Measurements from ENCODE around the gene SORCS2. TPM values are rescaled to one million over a fixed set of nuclear protein-coding genes. Genes with fewer than 3 reads are reported as not detected.

The SORCS2 gene
- polyA plus RNA-seq, 1 of the 3 experiments (the other 2 are of a cell fraction), result 1.6 TPM

GRCh38 chr4:7719354-7720174, 527.2 kb downstream of the SORCS2 start:
- Histone ChIP-seq H3K4me2 (peak overlapping the region; percentile 37; the same call in 1 of the 2 replicates), H2AFZ (ENCODE audit: low read depth) (no peak overlapping the region), H3K4me1 (ENCODE audit: control insufficient read depth in 1 of 2, insufficient read depth in 2 of 2, low read depth in 1 of 2, low read length in 1 of 2) (no peaks in the 10 kb centered on the region; a peak in 1 of 4 replicates), H3K9ac (no peak overlapping the region), H3K36me3 (replicated peaks in 1 of 2; ENCODE audit: control insufficient read depth in 1 of 2, insufficient read depth in 2 of 2, low read length in 1 of 2) (no peaks in the 10 kb centered on the region), H3K9me2 (no peaks in the 10 kb centered on the region), H3K27me3 (ENCODE audit: insufficient read depth) (no peaks in the 10 kb centered on the region), H3F3A (replicated peaks; ENCODE audit: insufficient read depth) (peaks cover 6% of the 10 kb centered on the region), H3K79me2 (ENCODE audit: insufficient read depth) (no peaks in the 10 kb centered on the region), H3K9me3 (no peaks in the 10 kb centered on the region), H3K27ac (ENCODE audit: low read depth in 2 of 2, low read length in 1 of 2) (no peak overlapping the region), H3K4me3 (ENCODE audit: low read depth in 2 of 2, low read length in 1 of 2) (peak overlapping the region in 1 of 2 experiments; percentile 15; a peak in 1 of 4 replicates), H4K20me1 (ENCODE audit: insufficient read depth) (no peaks in the 10 kb centered on the region)
- peak; percentile 96 for DNase-seq
- WGBS (ENCODE audit: low lambda C conversion rate), result 34% methylated on average over 15 of the region's 33 CpGs
- ChIA-PET POLR2A (no interaction called here), CTCF (interaction anchor here (0.7 to 4.4 kb wide), 51 partner anchors 9 to 587 kb away, joined by 3 to 41 read pairs (median 3); partner anchors contain the start of gene SORCS2)
- peak; percentile 84 for TF ChIP-seq RAD21 (IDR thresholded peaks at IDR 0.05; ENCODE audit: low read length)
- no peak for TF ChIP-seq ELF1 (IDR thresholded peaks at IDR 0.05)
- TF ChIP-seq TAF1 (IDR thresholded peaks at IDR 0.05; ENCODE audit: borderline replicate concordance, low read depth, low read length), result no peak
- peak; percentile 90 for TF ChIP-seq CTCF (IDR thresholded peaks at IDR 0.05)
- no peak for TF ChIP-seq SIN3A (IDR thresholded peaks at IDR 0.05; ENCODE audit: borderline replicate concordance, low read depth, low read length)
- peak; percentile 76 for TF ChIP-seq SMC3 (IDR thresholded peaks at IDR 0.05; ENCODE audit: low read depth, low read length)

GRCh38 chr4:7721984-7722551, 529.7 kb downstream of the SORCS2 start:
- no peaks in the 10 kb centered on the region for H3K9me2 ChIP-seq
- peaks cover 6% of the 10 kb centered on the region for H3F3A ChIP-seq (replicated peaks; ENCODE audit: insufficient read depth)
- H3K27ac ChIP-seq (ENCODE audit: low read depth in 2 of 2, low read length in 1 of 2), result no peak overlapping the region
- no peaks in the 10 kb centered on the region for H3K79me2 ChIP-seq (ENCODE audit: insufficient read depth)
- ChIA-PET POLR2A (no interaction called here), CTCF (interaction anchor here (0.8 to 4.4 kb wide), 3 partner anchors 15 to 530 kb away, joined by 3 to 41 read pairs (median 4); no protein-coding TSS in a partner anchor)
- H3K27me3 ChIP-seq (ENCODE audit: insufficient read depth), result no peaks in the 10 kb centered on the region
- H3K4me1 ChIP-seq (ENCODE audit: control insufficient read depth in 1 of 2, insufficient read depth in 2 of 2, low read depth in 1 of 2, low read length in 1 of 2), result no peaks in the 10 kb centered on the region; a peak in 1 of 4 replicates
- H3K9ac ChIP-seq, result no peak overlapping the region
- H3K9me3 ChIP-seq, result no peaks in the 10 kb centered on the region
- H3K4me2 ChIP-seq, result no peak overlapping the region
- WGBS (ENCODE audit: low lambda C conversion rate), result 80% methylated on average over 13 of the region's 13 CpGs
- TF ChIP-seq YY1 (IDR thresholded peaks at IDR 0.05; ENCODE audit: low read depth) (no peak), CTCF (IDR thresholded peaks at IDR 0.05) (peak; percentile 17; the same call in 1 of the 2 replicates)
- H3K4me3 ChIP-seq (ENCODE audit: low read depth in 2 of 2, low read length in 1 of 2), result no peak overlapping the region
- DNase-seq, result no peak
- H4K20me1 ChIP-seq (ENCODE audit: insufficient read depth), result no peaks in the 10 kb centered on the region
- H3K36me3 ChIP-seq (replicated peaks in 1 of 2; ENCODE audit: control insufficient read depth in 1 of 2, insufficient read depth in 2 of 2, low read length in 1 of 2), result no peaks in the 10 kb centered on the region
- H2AFZ ChIP-seq (ENCODE audit: low read depth), result no peak overlapping the region

Data from SK-N-SH (cell line).